Measurements from ENCODE around the gene PRPF40A.

GRCh38 chr2:152617456-152618192 lies 99.6 kb downstream of the PRPF40A start:
- TF ChIP-seq FOXP2 (optimal IDR thresholded peaks at IDR 0.05; ENCODE audit: control extremely low read depth, extremely low read length, insufficient read depth) (no peak), EZH2 (IDR thresholded peaks at IDR 0.05) (no peak)
